GM12873 (cell line): ENCODE data around the gene STYK1.

Experiments used
- TF ChIP-seq, protein P1 (sequence below): IDR thresholded peaks from 2 replicates; pipeline ENCODE4 v1.5.1; 2012; ENCODE audit warnings: low read depth, mild to moderate bottlenecking, moderate library complexity, low read length, control low read depth; ENCODE audit not compliant: insufficient read depth; ENCODE audit errors: missing control alignments

Gene STYK1

DNA sequence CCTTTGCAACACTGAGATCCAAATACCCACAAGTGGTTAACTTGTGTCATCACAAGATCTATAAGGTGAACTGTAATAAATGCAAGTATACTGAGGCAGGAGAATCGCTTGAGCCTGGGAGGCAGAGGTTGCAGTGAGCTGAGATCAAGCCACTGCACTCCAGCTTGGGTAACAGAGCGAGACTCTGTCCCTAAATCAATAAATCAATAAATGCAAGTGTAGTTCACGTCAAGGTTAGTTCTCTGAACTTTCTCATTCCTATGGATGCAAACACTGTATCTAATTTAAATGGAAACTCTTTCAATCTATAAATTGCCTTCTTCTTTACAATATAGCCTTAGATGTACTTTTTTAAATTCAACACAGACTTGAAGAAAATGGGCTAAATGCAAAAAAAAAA lies 63.7 kb downstream of the STYK1 start:
- TF ChIP-seq, protein P1, sequence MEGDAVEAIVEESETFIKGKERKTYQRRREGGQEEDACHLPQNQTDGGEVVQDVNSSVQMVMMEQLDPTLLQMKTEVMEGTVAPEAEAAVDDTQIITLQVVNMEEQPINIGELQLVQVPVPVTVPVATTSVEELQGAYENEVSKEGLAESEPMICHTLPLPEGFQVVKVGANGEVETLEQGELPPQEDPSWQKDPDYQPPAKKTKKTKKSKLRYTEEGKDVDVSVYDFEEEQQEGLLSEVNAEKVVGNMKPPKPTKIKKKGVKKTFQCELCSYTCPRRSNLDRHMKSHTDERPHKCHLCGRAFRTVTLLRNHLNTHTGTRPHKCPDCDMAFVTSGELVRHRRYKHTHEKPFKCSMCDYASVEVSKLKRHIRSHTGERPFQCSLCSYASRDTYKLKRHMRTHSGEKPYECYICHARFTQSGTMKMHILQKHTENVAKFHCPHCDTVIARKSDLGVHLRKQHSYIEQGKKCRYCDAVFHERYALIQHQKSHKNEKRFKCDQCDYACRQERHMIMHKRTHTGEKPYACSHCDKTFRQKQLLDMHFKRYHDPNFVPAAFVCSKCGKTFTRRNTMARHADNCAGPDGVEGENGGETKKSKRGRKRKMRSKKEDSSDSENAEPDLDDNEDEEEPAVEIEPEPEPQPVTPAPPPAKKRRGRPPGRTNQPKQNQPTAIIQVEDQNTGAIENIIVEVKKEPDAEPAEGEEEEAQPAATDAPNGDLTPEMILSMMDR, result no peak

DNA sequence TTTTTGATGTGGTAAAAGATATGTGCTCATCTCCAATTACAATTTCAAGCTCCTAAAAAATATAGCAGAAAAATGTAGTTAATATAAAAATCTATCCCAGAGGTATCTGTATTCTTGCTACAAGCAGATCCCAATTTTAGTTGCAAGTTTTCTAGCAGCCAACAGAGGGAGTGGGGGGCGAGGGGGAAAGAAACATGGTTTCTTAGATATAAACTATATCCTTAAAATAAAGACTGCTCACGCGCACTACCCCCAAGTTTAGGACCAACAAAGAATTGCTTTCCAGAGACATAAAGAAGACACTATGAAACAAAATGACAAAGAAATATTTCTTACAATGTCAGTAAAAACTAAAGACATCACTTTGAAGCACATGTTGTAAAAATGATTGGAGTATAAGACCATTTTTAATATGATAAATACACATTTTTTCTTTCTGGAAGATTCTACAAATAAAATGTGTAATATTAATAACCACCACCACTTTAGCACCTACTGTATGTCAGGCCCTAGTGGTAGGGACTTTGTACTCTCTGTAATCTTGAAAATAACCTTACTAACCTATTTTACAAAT lies 65.9 kb downstream of the STYK1 start:
- TF ChIP-seq, protein P1, result peak; percentile 19

- TF ChIP-seq, protein P1, result no peak
Observed at GRCh38 chr12:10601860-10602259, 72.0 kb downstream of the STYK1 start.

GRCh38 chr12:10600988-10601387 lies 72.9 kb downstream of the STYK1 start:
- TF ChIP-seq, protein P1, result no peak

- TF ChIP-seq, protein P1, result no peak
Observed at GRCh38 chr12:10595881-10596280, 78.0 kb downstream of the STYK1 start.

- TF ChIP-seq, protein P1, result no peak
Observed at GRCh38 chr12:10590966-10591365, 82.9 kb downstream of the STYK1 start.

GRCh38 chr12:10584415-10584814 lies 89.4 kb downstream of the STYK1 start:
- TF ChIP-seq, protein P1, result no peak
